GM19438 (cell line): ENCODE results near the gene APMAP.

ENCODE experiments used
- ATAC-seq: cut with Tn5 transposase; IDR thresholded peaks from one replicate; pipeline ENCODE4 v1.9.1; 2021; ENCODE audit warnings: low read depth; ENCODE audit not compliant: unreplicated experiment

APMAP gene

DNA sequence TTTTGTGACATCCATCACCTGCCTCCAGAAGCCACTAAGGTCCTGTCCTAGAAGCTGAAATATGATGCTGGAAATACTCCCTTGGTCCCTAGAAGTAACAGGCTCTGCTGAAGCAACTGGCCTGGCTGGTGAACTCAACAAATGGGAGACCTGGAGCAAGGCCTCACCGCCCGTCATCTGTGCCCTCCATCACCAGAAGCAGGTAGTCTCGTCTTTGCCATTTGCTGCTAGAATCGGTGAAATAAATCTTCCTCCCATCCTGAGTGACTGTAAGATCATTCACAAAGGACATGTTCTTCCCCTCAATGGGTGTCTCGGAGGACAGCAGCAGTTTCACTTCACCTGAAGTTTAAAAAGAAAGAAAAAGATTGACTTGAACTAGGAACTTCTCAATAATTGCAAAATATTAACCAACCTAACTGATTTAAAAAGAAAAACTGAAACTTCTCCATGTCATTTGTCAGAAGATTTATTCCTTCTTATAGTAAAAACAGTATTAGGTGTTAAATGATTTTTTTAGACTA lies 22.5 kb downstream of the APMAP start:
- ATAC-seq: no peak

DNA sequence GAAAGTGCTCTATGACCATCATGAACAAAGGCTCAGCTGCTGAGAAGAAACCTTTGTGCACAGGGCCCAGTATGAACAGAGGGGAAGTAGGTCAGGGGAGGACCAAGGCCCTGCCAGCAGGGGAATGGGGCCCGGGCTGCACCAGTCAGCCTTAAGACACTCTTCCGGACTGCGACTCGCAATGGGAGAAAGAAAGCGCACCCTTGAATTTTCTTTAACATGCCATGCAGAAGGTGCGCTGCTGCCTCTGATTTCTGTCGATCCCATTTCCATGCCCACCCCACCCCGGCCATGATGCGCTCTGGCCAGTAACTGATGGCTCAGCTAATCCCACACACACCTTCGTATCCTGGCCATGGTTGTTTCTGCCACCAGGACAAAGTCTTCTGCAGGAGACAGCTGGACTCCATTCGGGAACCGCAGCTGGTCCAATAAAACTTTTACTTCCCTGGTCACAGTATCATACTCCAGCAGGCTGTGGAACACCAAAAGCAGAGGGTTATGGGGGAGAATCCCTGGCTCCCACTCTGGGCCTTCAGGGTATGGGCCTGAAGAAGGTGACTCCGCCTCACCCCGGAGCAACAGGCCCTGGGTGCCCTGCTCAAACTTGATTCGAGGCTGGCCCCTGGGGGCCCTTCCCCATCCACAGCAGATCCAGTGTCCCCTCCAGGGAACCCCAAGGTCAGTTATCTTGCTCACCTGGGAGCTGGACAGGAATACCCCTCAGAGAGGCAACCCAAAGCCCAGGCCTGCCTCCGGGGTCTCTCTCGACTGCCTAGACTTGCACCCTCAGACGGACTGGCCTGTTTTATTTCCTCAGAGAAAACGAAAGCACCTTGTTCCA lies 23.1 kb downstream of the APMAP start:
- no peak for ATAC-seq

DNA sequence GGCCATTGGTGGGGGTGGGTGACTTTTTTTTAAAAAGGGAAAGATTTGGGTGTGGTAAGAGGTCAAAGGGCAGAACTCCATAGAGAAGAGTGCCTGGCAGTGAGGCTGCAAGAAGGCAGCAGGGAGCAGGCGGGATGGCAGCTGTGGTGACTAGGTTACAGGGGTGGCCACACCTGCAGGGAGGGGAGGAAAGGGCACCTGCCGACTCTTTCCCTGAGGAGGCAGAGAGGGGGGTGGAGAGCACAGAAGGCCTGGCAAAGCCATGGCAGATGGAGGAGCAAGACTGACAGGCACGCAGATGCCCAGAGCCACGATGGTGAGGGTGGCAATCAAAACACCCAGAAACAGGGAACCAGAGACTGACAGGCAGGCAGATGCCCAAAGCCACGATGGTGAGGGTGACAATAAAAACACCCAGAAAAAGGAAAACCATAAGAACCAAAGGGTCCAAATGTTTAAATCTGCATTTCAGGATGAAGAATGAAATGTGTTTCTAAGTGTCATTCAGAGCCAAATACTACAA lies 24.2 kb downstream of the APMAP start:
- no peak for ATAC-seq

DNA sequence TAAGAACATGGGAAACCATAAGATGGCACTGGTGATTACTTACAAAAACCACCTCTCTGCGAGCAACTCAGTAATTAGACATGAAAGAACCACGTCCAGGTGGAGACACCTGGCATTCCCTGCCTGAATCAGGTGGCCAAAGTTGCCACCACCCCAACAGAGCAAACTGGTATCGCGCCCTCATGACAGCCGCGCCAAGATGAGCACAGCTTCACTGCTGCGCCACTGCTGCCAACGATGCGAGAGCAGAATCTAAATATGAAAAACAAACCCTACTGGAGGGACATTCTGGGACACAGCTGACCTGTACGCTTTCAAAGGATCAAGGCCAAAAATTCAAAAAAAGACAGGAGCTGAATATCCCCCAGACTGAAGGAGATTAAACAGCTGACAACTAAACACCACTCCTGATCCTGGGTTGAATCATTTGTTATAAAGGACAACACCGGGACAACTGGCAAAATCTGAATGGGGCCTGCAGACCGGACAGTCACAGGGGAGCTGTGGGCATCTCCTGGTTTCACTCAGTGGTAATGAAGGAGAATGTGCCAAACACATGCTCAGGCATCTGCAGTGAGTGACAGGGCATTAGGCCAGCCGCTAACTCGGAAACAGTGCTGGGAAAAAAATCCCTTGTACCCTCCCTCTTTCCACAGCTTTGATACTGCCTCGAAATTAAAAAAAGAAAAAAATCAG lies 26.1 kb downstream of the APMAP start:
- ATAC-seq: no peak

DNA sequence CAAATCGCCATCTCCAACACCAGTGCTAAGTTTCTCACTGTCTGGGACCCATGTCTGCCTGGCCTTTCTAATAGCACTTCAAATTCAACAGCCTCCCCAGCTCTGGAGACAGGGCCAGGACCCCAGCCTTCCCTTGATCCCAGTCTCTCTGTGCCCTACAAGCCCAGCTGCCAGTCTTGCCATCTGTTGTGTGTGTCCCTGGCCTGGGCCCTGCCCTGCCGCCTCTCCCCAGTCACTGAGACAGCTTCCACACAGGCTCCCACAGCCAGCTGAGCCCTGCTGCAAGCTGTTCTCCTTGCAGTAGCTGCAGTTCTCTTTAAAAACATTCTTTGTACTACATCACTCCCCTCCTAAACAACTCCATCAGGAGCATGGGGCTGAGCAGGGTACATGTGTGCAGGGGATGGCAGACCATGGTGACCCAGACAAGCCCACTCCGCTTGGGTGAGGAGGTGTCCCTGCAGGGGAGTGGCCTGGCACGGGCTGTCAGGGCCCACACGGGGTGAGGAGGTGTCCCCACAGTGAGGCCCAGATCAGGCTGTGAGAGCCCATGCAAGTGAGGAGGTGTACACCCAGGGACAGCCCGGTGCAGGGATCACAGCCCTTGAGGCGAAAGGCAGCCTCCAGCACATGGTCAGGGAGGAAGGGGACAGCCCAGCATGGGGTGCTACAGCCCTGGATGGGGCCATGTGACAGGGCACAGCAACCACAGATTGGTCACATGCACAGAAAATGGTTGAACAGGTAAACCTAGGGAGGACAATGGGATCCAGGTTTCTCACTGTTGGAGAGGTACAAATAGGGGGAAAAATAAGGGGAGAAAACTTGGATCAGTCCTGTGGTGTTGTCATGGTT lies 27.3 kb downstream of the APMAP start:
- no peak for ATAC-seq

DNA sequence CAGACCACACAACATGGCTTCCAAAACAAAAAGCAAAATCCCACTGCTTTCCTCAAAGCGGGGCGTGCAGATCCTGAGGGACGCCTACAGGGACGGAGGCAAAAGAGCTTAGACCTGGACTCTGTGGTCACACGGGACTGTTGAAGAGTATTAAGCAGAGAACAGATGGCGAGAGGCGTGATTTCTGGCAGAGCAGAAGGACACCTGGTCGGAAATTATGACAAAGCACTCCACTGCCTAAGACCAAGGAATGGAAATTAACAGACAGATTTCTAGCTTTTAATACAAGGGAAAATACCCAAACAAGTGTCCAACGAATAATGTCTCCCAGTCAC lies 28.1 kb downstream of the APMAP start:
- ATAC-seq: no peak

DNA sequence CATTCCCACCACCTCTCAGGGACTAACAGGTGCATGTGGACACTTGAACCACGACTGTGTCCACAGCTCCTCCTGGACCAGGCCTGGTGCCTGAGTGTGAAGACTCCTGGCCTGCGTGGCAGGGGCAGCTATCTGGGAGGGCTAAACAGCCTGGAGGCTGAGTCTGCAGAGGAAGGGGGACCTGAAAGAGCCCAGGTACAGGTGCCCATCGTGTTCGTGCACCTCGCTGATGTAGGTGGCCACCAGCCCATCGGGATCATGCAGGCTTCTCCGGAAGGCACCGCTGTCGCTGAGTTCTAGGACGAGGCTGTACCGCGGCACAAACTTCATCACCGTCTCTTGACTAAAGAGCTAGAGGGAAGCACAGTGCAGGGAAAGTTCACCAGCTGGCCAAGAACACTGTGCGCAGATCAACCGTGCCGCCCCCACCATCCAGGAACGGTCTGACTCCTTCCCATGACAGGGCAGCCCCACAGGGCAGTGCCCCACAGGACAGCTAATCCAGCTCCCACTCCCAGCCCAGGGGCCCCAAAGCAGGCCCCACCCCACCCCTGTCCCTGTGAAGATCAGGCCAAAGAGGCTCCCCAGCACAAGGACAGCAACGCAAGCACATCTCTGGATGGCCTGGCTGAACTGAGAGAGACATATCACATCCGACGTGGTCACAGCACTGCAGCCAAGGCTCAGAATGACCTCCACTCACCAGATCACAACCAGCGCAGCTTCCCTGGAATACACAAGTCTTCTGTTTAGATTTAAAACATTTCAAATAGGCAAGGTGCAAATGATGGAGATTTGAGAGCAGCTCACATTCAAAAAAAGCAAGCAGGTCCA lies 28.7 kb downstream of the APMAP start:
- no peak for ATAC-seq

DNA sequence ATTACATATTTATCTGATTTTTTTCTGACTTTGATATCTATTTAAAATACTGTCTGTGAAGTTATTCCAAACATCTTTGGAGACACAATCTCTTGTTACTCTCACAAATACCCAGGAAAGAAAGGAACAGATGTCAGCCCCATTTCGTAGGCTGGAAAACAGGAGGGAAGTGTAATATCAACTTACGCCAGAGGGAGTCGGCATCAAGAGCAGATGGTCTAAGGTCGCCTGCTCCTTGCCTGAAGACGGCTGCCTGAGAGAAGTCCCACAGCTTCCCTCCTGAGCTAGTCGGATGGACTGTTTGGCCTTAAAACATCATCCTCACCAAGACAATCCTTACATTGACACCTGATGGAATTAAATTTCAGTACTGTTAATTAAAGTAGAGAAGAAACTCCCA lies 30.0 kb downstream of the APMAP start:
- no peak for ATAC-seq

DNA sequence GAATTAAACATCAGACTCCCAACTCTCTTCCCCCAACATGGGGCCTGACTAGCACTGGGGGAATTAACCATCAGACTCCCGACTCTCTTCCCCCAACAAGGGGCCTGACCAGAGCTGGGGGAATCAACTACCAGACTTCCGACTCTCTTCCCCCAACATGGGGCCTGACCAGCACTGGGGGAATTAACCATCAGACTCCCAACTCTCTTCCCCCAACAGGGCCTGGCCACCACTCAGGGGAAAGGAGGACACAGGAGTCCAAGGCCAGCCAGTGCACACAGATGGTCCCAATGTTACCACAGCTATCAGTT lies 30.4 kb downstream of the APMAP start:
- ATAC-seq: no peak

DNA sequence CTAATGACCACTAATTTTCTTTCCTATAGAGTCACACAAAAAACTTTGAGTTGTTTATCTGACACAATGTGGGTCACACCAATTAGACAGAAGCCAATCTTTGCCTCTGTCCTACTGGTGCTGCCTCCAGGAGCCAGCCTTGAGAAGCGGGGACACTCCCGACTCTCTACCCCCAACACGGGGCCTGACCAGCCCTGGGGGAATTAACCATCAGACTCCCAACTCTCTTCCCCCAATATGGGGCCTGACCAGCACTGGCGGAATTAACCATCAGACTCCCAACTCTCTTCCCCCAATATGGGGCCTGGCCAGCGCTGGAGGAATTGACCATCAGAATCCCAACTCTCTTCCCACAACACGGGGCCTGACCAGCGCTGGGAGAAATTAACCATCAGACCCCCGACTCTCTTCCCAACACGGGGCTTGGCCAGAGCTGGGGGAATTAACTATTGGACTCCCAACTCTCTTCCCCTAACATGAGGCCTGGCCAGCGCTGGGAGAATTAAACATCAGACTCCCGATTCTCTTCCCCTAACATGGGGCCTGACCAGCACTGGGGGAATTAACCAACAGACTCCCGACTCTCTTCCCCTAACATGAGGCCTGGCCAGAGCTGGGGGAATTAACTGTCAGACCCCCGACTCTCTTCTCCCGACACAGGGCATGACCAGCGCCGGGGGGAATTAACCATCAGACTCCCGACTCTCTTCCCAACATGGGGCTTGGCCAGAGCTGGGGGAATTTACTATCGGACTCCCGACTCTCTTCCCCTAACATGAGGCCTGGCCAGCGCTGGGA lies 31.0 kb downstream of the APMAP start:
- no peak for ATAC-seq

DNA sequence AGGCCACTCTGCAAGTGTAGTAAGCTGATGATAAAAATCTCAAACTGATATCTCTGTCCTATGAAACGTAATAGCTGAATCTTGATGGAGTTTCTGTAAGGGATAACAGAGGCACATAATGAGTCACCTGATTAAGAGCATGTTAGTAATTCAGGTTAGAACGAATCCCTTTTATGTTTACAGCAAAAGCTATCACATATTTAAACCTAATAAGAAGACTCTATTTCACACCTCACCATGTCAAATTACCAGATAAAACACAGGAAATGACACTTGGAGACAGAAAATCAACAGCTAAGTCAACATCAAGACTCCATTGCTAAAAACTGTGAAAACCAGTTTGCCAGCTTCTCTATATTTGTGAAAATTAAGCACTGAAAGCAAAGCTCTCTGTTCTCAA lies 31.7 kb downstream of the APMAP start:
- ATAC-seq: no peak

DNA sequence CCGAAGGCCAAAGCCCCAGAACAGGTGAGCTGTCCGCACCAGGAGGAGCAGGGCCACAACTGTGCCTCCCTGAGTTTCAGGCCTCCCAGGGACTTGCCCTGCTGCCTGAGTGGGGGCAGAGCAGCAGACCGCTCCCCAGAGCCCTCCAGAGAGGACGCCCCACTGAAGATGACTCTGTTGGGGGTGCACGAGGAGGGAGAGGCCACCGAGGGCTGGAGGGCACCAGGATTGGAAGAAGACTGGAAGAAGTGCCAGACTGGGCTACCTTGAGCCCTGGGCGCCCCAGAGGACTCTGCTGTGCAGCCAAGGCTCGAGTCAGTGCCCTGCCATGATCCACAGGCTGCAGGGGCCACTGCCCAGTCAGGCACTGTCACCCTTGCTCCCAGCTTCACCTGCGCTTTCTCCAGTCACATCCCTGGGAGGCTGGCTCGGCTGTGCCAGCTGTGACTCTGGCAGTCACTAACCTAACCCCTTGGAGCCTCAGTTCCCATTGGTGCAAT lies 32.2 kb downstream of the APMAP start:
- ATAC-seq: no peak

DNA sequence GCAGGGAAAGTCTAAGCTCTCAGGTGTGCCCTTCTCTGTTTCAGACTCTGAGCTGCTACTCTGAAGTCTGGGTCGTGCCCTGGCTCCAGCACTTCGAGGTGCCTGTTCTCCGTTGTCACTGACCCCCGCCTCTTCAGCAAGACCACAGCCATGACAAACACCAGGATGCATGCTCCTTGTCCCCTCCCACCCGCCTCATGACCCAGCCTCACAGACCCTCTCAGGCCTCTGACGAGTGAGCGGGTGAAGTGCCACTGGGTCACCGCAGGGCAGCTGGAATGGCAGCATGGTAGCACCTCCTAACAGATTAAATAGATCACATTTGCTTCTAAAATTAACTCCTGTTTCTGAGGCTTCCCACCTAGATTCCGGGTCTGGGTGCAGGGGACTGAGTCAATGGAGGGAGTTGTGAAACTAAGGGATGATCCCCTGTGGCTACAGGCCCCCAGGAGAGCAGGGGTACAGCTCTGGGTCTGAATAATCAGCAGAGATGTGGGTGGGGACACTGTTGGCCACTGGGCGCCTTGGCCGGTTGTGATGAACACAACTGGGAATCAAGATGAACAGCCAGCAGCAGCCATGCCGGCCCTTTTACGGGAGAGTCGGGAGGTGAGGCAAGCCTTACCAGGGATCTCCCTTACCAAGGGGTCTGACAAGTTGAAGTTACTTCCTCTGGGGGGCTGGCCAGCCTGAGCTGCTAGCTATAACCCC lies 32.8 kb downstream of the APMAP start:
- no peak for ATAC-seq

DNA sequence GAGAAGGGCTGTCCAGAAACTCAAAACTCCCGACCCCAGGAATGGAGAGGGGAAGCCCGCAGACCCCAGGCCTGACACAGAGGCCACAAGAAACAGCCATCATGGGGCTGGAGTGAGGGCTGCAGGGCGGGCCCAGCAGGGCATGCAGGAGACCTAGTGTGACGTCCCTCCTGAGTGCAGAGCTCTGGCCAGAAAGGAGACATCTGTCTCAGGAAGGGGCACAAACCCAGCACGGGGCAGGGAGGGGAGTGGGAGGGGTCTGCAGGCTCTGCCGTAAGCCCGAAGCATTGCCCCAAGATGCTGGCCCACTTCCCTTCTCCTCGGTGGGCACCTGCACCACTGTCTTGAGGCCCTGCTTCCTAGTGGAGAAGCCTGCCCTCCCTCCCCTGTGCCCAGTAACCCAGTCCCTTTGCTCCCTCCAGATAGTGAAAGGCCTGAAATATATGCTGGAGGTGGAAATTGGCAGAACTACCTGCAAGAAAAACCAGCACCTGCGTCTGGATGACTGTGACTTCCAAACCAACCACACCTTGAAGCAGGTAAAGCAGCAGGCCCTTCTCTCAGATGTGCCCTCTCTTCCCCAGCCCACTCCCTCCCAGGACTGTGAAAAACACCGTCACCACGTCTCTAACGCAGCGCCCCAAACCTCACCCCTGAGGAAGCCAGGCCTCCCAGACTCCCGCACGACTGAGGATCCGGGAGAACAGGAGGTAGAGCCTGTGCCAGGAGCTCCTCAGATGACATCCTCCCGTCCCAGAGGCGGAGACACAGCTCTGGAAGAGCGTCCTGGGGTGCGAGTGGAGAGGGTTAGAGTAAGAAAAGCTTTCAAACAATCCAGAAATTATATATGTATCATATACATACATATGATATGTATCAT lies 33.8 kb downstream of the APMAP start:
- no peak for ATAC-seq

DNA sequence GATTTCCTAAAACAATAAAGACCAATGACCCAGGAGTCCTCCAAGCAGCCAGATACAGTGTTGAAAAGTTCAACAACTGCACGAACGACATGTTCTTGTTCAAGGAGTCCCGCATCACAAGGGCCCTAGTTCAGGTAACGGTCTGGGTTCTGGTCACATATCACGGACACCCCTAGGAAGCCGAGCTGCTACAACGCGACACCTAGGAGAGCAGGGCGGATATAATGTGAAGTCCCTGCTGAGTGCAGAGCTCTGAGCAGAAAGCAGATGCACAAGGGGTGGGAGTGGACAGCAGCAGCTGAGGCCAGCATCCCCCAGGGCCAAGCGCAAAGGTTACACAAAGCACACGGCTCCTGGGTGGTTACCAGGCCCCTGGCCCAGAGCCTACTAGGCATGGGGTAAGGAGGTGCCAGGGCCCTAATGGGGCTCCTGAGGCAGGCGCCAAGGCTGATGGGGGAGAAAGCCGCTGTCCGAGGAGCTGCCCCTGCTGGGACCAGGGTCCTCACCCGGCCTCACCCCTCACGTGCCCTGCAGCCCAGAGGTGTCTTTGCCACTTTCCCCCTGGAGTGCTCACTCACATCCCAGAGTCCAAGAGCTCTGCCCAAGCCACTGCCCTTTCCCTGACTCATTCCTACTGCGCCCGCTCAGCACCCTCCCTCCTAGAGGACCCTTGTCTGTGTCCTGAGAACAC lies 35.1 kb downstream of the APMAP start:
- no peak for ATAC-seq

DNA sequence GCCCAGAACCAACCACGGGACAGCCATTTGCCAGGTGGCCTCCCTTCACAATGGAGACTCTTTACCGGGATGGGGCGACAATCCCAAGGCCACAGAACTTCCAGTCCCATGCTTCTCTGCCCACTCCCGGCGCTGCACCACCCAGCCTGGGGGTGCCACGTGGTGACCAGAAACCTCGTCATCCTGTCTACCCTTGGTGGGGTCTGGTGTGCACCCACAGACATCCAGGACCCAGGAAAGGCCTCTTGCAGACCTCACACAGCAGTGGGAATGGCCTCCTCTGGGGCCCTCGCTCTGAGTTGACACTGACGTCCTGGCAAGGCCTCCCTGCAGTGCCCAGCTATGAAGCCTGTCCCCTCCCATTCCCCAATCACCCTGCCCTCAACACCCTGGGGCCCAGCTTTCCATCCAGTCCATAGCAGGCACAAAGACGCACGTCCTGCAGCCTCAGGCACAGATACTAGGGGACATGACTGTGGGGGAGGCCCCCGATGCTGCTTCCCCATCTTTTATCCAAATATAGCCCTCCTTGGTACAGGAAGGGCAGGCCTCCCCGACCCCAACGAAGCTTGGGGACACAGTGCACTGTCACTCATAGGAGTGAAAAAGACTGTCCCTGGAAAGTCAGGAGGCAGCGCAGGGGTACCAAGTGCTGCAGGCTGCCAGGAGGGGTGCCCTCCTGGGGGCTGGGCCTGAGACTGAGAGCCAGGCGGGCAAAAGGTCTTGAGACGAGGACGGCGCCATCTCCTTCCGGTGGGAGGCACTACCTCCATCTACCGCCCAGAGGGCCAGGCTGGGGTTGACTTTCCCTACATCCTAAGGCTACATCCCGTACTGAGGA lies 36.3 kb downstream of the APMAP start:
- ATAC-seq: no peak
